Measurements from ENCODE around the gene CILP2. TPM values are rescaled to one million over a fixed set of nuclear protein-coding genes. Genes with fewer than 3 reads are reported as not detected.

Gene CILP2, protein sequence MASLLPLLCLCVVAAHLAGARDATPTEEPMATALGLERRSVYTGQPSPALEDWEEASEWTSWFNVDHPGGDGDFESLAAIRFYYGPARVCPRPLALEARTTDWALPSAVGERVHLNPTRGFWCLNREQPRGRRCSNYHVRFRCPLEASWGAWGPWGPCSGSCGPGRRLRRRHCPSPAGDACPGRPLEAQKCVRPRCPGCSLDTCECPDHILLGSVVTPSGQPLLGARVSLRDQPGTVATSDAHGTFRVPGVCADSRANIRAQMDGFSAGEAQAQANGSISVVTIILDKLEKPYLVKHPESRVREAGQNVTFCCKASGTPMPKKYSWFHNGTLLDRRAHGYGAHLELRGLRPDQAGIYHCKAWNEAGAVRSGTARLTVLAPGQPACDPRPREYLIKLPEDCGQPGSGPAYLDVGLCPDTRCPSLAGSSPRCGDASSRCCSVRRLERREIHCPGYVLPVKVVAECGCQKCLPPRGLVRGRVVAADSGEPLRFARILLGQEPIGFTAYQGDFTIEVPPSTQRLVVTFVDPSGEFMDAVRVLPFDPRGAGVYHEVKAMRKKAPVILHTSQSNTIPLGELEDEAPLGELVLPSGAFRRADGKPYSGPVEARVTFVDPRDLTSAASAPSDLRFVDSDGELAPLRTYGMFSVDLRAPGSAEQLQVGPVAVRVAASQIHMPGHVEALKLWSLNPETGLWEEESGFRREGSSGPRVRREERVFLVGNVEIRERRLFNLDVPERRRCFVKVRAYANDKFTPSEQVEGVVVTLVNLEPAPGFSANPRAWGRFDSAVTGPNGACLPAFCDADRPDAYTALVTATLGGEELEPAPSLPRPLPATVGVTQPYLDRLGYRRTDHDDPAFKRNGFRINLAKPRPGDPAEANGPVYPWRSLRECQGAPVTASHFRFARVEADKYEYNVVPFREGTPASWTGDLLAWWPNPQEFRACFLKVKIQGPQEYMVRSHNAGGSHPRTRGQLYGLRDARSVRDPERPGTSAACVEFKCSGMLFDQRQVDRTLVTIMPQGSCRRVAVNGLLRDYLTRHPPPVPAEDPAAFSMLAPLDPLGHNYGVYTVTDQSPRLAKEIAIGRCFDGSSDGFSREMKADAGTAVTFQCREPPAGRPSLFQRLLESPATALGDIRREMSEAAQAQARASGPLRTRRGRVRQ
- total RNA-seq: 2.3 TPM

DNA sequence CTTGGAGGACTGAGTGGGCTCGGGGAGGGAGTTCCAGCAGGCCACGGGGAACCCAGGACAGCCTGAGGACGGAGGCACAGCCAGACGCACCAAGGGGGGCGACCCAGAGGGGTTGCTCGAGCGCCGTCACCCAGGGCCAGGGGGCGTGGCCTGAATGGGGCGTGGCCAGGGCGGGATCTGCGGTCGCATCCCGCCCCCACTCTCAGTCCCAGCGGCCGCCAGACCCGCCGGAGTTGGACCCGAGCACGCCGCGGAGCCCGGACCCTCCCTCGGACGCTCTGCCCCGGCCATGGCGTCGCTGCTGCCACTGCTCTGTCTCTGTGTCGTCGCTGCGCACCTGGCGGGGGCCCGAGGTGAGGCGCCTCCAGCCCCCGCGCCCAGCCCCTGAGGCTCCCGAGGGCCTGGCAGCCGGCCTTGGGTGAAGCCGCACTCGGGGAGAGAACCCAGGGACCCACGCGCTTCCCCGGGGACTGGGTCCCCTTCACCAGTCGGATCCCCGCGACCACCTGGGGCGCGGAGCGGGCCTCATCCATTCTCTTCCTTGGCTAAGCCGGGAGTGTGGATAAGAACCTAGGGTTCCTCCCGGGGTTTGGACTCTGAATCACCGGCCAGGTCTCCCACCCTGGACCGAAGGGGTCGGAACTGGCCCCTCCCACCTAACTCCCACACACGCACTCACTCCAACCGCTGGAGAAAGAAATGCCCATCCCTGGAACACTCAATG lies at the start of gene CILP2:
Gene CILP2, plus strand, starts transcription at position 205 of the 724 bp plus-strand sequence. Its CDS starts 85 bp downstream, at position 290.
- no peak for DNase-seq (ENCODE audit: low spot score)

DNA sequence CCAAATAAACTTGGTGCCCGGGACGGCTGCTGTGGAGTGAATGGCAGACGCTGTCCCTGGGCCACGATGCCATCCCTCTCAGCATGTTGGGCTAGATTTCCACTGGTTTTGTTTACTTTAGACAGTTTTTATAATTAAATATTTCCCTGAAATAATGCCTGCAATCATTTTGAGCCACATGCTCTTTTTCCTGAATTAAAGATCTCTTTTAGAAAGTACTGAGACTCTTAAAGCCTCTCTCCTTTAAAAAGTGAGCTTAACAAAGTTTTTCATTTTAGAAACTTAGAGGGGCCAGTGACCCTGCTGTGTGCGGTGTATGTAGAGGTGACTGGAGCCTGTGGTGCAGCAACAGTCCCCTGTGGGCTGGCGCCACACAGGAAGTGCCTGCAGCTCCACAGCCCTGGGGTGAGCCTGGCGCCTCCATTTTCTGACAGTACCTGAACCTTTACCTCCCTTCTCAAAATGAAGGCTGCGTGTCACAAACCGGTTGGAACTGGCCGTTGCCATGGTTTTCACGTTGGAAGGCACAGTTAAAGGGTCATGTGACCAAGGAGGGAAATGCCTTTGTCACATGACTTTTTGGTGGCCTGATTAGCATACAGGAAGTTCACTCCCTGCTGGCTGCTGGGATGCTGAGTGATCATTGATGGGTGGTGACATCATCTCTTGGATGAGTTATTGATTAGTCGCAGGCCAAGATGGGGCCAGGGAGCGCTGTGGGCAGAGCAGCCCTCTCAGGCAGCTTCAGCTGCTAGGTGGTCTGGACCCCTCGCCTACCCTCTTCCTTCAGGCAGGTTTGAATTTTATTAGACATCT lies 49.0 kb upstream of the CILP2 start:
- DNase-seq (ENCODE audit: low spot score): peak; percentile 95

GRCh38 chr19:19489804-19490204 lies 48.3 kb upstream of the CILP2 start:
- no peak for DNase-seq (ENCODE audit: low spot score)

DNA sequence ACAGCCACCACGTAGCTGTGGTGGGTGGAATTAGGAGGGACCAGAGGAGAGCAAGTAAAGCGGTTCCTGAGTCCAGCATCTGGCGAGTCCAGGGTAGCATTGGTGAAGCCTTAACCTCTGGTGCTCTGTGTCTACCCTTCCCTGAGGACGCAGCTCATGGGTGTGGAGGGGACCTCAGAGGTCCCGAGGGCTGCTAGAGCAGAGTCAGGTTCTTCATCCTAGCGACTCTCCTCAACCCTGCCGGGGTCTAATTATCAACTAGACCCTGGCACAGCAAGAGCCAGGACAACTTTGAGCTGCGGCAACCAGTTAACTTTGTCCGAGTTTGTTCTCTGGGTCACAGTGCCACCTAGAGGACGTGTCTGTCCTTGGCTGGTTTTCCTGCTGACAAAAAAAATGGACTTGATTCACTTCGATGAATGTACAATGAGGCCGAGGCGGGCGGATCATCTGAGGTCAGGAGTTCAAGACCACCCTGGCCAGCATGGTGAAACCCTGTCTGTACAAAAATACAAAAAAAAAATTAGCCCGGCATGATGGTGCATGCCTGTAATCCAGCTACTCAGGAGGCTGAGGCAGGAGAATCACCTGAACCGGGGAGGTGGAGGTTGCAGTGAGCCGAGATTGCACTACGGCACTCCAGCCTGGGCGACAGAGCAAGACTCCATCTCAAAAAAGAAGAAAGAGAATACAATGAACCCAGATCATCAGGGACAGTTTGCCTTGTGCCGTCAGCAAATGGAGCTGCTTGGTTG lies 47.7 kb upstream of the CILP2 start:
- DNase-seq (ENCODE audit: low spot score): peak; percentile 88

GRCh38 chr19:19491321-19492025 lies 46.6 kb upstream of the CILP2 start:
- DNase-seq (ENCODE audit: low spot score): no peak

GRCh38 chr19:19492026-19492610 lies 45.9 kb upstream of the CILP2 start:
- no peak for DNase-seq (ENCODE audit: low spot score)

- DNase-seq (ENCODE audit: low spot score): no peak
Observed at GRCh38 chr19:19493841-19494546, 44.1 kb upstream of the CILP2 start.

DNA sequence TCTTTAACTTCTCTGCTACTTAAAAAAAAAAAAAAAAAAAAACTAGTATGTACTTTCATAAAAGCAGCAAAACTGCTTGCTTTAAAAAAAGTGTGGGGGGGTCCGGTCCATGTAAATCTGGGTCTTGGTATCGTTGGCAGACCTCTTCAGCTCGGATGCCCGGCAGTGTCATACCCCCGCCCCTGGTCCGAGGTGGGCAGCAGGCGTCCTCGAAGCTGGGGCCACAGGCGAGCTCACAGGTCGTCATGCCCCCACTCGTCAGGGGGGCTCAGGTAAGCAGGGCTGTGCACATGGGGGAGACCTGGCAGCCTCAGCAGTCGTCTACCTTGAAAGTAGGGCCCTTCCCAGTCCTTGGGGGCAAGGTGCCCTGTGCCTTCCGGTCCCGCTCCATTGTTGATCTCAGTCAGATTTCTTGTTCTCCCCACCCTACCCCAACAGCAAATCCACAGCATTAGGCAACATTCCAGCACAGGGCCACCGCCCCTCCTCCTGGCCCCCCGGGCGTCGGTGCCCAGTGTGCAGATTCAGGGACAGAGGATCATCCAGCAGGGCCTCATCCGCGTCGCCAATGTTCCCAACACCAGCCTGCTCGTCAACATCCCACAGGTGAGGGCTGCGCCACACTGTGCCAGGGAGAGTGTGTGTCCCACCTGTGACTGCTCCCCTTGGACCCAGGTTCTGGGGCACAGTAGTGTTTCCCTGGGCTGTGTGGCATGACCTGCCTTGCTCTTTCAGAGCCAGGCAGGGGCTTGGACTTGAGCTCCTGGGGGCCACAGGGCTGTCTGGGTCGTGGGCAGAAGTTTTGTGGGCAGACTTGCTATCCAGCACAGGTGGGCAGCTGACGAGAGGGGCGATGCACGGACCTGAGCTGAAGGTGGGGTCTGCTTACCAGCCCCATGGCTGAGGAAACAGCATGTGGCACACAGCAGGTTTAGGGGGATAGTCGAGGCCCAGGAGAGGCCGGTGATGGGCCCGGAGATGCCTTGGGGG lies 42.2 kb upstream of the CILP2 start:
- no peak for DNase-seq (ENCODE audit: low spot score)

DNA sequence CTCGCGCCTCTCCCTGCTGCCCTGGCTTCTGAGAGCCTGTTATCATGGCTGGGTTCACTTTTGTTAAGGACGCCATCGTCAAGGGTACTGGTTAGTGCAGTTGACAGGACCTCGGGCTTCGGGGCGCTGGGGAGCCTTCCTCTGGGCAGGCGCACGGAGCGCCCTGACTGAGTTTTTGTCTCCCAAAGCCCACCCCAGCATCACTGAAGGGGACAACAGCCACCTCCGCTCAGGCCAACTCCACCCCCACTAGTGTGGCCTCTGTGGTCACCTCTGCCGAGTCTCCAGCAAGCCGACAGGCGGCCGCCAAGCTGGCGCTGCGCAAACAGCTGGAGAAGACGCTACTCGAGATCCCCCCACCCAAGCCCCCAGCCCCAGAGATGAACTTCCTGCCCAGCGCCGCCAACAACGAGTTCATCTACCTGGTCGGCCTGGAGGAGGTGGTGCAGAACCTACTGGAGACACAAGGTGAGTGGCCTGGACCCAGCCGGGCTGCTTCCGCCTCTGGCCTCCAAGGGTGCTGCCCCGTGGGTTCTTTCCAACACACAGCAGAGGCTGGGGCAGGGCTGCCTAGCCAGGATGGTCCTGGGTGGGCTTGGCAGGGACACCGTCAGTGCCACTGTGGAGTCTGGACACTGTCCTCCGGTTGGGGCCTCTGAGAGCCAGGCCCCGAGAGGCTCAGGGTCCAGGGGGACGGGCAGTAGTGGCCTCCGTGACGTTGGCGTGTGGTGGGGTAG lies 39.6 kb upstream of the CILP2 start:
- DNase-seq (ENCODE audit: low spot score): no peak

DNA sequence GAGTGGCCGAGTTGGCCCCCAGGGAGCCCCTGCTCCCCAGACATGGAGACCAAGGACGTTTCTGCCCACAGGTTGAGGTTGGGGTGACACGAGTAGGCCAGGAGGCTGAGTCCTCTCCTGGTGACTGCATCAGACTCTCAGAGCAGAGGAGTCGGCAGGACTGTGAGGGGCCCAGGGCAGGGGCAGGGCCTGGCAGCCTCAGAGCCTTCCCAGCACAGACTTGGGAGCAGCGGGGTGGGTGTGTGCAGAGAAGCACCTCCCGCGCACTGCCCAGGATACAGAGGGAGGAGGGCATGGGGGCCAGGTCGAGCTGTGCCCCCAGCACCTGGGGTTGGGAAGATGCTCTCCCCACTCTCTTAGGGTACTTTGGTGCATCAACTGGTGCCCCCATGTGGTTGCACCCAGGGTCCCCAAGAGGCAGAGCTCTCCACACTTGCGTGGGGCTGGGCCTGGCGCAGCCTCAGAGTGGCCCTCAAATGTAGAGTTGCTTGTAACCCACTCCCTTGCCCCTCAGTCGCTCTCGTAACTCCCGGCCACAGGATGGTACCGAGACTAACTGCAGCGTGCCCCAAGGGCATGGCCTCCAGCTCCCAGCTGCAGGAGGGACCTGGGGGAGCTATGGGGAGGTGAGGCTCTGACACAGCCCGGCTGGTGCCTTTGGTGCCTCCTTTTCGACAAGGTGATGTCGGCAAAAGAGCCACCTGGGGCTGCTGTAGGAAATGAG lies 38.6 kb upstream of the CILP2 start:
- no peak for DNase-seq (ENCODE audit: low spot score)

- DNase-seq (ENCODE audit: low spot score): no peak
Observed at GRCh38 chr19:19500975-19501644, 37.0 kb upstream of the CILP2 start.

GRCh38 chr19:19501798-19502197 lies 36.3 kb upstream of the CILP2 start:
- DNase-seq (ENCODE audit: low spot score): no peak

DNA sequence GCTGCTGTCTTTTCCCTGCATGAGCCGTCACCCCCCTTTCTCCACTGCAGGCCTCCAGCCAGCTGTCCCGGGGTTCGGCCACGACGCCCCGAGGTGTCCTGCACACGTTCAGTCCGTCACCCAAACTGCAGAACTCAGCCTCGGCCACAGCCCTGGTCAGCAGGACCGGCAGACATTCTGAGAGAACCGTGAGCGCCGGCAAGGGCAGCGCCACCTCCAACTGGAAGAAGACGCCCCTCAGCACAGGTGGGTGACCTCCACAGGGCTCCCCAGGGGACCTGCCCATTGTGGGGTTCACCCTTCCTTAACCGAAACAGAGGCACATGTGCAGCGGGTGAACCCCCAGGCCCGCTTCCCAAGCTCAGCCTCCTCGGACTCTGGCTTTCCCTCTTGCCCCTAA lies 35.8 kb upstream of the CILP2 start:
- no peak for DNase-seq (ENCODE audit: low spot score)

GRCh38 chr19:19502808-19503602 lies 35.1 kb upstream of the CILP2 start:
- no peak for DNase-seq (ENCODE audit: low spot score)

Data from ureter (tissue), 1 donor.